Measurements from ENCODE around the gene VAV2.

The VAV2 gene

GRCh38 chr9:134026981-134027380 is 34.9 kb upstream of the VAV2 start:
- no peak for DNase-seq

- peak; percentile 43 for DNase-seq
Measured at GRCh38 chr9:134026581-134026980, 34.5 kb upstream of the VAV2 start.

GRCh38 chr9:134025606-134026541 is 33.8 kb upstream of the VAV2 start:
- DNase-seq, result peak; percentile 71

- peak; percentile 100 for DNase-seq
Measured at GRCh38 chr9:134024828-134025605, 32.9 kb upstream of the VAV2 start, which contains the start of gene BRD3OS. Gene BRD3OS (plus strand): TSS chr9:134025481. CDS start chr9:134026748, 1,267 bp downstream.

- DNase-seq, result peak; percentile 28
Measured at GRCh38 chr9:134024214-134024792, 32.2 kb upstream of the VAV2 start.

GRCh38 chr9:134014946-134015345 is 22.8 kb upstream of the VAV2 start:
- DNase-seq, result no peak

GRCh38 chr9:134011401-134011800 is 19.3 kb upstream of the VAV2 start:
- no peak for DNase-seq

GRCh38 chr9:134010310-134011173 is 18.4 kb upstream of the VAV2 start:
- DNase-seq, result no peak

- DNase-seq, result no peak
Measured at GRCh38 chr9:134007571-134007970, 15.4 kb upstream of the VAV2 start.

- DNase-seq, result no peak
Measured at GRCh38 chr9:134007150-134007549, 15.0 kb upstream of the VAV2 start.

- DNase-seq, result no peak
Measured at GRCh38 chr9:134005381-134005780, 13.3 kb upstream of the VAV2 start.

GRCh38 chr9:134004881-134005280 is 12.8 kb upstream of the VAV2 start:
- no peak for DNase-seq

GRCh38 chr9:134004131-134004873 is 12.2 kb upstream of the VAV2 start:
- DNase-seq, result peak; percentile 48

GRCh38 chr9:134003237-134003636 is 11.1 kb upstream of the VAV2 start:
- no peak for DNase-seq

GRCh38 chr9:134002796-134003195 is 10.7 kb upstream of the VAV2 start:
- no peak for DNase-seq

GRCh38 chr9:133999851-134000265 is 7.7 kb upstream of the VAV2 start:
- DNase-seq, result no peak

GRCh38 chr9:133998915-133999595 is 6.9 kb upstream of the VAV2 start:
- no peak for DNase-seq

- DNase-seq, result no peak
Measured at GRCh38 chr9:133997584-133997983, 5.5 kb upstream of the VAV2 start.

- no peak for DNase-seq
Measured at GRCh38 chr9:133996531-133997520, 4.7 kb upstream of the VAV2 start.

Measured in islet precursor cell (in vitro differentiated cells).